A673 (cell line): ENCODE data around the gene TUBB3. TPM values are rescaled to one million over a fixed set of nuclear protein-coding genes. Genes with fewer than 3 reads are reported as not detected.

ENCODE experiments used
- BruUV-seq: library from RNA; stranded (reverse); fragments of 400-500 nt; replicated peaks from 2 replicates; lab custom pipeline; 2021; lab: Mats Ljungman, UMichigan
- CTCF ChIA-PET: fragments of 300-600 bp; sonication (Branson Sonifier 250); formaldehyde crosslinking; loops from one replicate; lab custom pipeline; 2022; ENCODE audit warnings: antibody characterized with exemption; lab: Charles Lee
- POLR2A ChIA-PET: fragments of 300-600 bp; sonication (Branson Sonifier 250); formaldehyde crosslinking; loops from one replicate; lab custom pipeline; 2022; ENCODE audit warnings: antibody characterized with exemption; ENCODE audit not compliant: low non-redundant PET; lab: Charles Lee
- DNase-seq: peaks from one replicate; pipeline ENCODE4 v3.0.0-alpha.2; 2015; ENCODE audit warnings: low spot score
- H3K27ac ChIP-seq: fragments of 200-600 bp; sonication (generic); 2 replicates; pipeline ENCODE4 v1.5.1; 2016; ENCODE audit warnings: mixed run types, low read depth, mild to moderate bottlenecking, mixed read lengths, antibody characterized with exemption, low read length; ENCODE audit not compliant: poor library complexity, severe bottlenecking
- H3K27me3 ChIP-seq: fragments of 200-600 bp; sonication (generic); replicated peaks from 2 replicates; pipeline ENCODE4 v1.6.1; 2017; ENCODE audit warnings: mixed run types, low read depth, mild to moderate bottlenecking, mixed read lengths, antibody characterized with exemption, low read length; ENCODE audit not compliant: insufficient read depth, poor library complexity
- H3K36me3 ChIP-seq: fragments of 200-600 bp; sonication (generic); 2 replicates; pipeline ENCODE4 v1.6.1; 2016; ENCODE audit warnings: mixed run types, mild to moderate bottlenecking, mixed read lengths, antibody characterized with exemption, low read length; ENCODE audit not compliant: insufficient read depth, poor library complexity, severe bottlenecking
- H3K4me1 ChIP-seq: fragments of 200-600 bp; sonication (generic); 2 replicates; pipeline ENCODE4 v1.6.1; 2017; ENCODE audit warnings: mixed run types, mild to moderate bottlenecking, mixed read lengths, antibody characterized with exemption, low read length; ENCODE audit not compliant: insufficient read depth, poor library complexity, severe bottlenecking
- H3K4me3 ChIP-seq: fragments of 200-600 bp; sonication (generic); 2 replicates; pipeline ENCODE4 v1.5.1; 2016; ENCODE audit warnings: low read depth, mixed run types, mild to moderate bottlenecking, mixed read lengths, low read length; ENCODE audit not compliant: poor library complexity, severe bottlenecking
- H3K9me3 ChIP-seq: fragments of 200-600 bp; sonication (generic); 2 replicates; pipeline ENCODE4 v1.6.1; 2016; ENCODE audit warnings: mixed run types, low read depth, mild to moderate bottlenecking, mixed read lengths, antibody characterized with exemption, low read length; ENCODE audit not compliant: poor library complexity, severe bottlenecking
- CTCF ChIP-seq: fragments of 300-800, 200-600 bp; sonication (generic); conservative IDR thresholded peaks from 2 replicates; pipeline ENCODE4 v1.5.1; 2017; ENCODE audit warnings: low read depth, mild to moderate bottlenecking, antibody characterized with exemption, low read length, moderate library complexity, mixed read lengths
- EZH2 ChIP-seq: fragments of 200-600 bp; sonication (generic); IDR thresholded peaks from 2 replicates; pipeline ENCODE4 v1.6.1; 2017; ENCODE audit warnings: borderline replicate concordance, low read depth, mild to moderate bottlenecking, mixed read lengths, antibody characterized with exemption, low read length; ENCODE audit not compliant: poor library complexity, severe bottlenecking
- intact Hi-C: fragments of 100-400 bp; cut with micrococcal nuclease; formaldehyde crosslinking; loops from one replicate; pipeline ENCODE4 v1.10.0; 2022; ENCODE audit not compliant: unreplicated experiment
- total RNA-seq: library from RNA; stranded (reverse); gene quantifications from 2 replicates; pipeline ENCODE4 v1.2.3, GENCODE V29; 2021

Gene TUBB3
- total RNA-seq, 1 experiment from 2014 or later, result 297 TPM

GRCh38 chr16:89974870-89975269, 51.7 kb downstream of the TUBB3 start:
- Histone ChIP-seq H3K27ac (no peak overlapping the region), H3K36me3 (peaks cover 23% of the 10 kb centered on the region), H3K4me1 (peaks cover 18% of the 10 kb centered on the region), H3K4me3 (no peak overlapping the region), H3K9me3 (no peaks in the 10 kb centered on the region), H3K27me3 (no peaks in the 10 kb centered on the region)
- no peak for DNase-seq
- BruUV-seq, result TSS peak; percentile 16
- TF ChIP-seq CTCF, result no peak
- TF ChIP-seq EZH2, result no peak
- CTCF ChIA-PET, result no interaction called here
- POLR2A ChIA-PET, result no interaction called here
- intact Hi-C loops, result no loop called here

GRCh38 chr16:89981414-89981813, 58.3 kb downstream of the TUBB3 start:
- Histone ChIP-seq H3K4me3 (no peak overlapping the region), H3K27me3 (no peaks in the 10 kb centered on the region), H3K4me1 (no peaks in the 10 kb centered on the region), H3K36me3 (peaks cover 78% of the 10 kb centered on the region), H3K9me3 (no peaks in the 10 kb centered on the region), H3K27ac (no peak overlapping the region)
- intact Hi-C loops, result no loop called here
- TF ChIP-seq EZH2 (no peak), CTCF (no peak)
- CTCF ChIA-PET, result no interaction called here
- POLR2A ChIA-PET, result interaction anchor here (0.6 kb wide), 1 partner anchor 248 kb away, joined by 3 read pairs; no protein-coding TSS in a partner anchor
- no peak for DNase-seq
- no TSS peak for BruUV-seq

- ChIA-PET CTCF (no interaction called here), POLR2A (no interaction called here)
- no peak for DNase-seq
- Histone ChIP-seq H3K27me3 (no peaks in the 10 kb centered on the region), H3K36me3 (peaks cover 87% of the 10 kb centered on the region), H3K27ac (no peak overlapping the region), H3K4me1 (no peaks in the 10 kb centered on the region), H3K4me3 (no peak overlapping the region), H3K9me3 (no peaks in the 10 kb centered on the region)
- TF ChIP-seq EZH2 (no peak), CTCF (no peak)
- intact Hi-C loops, result no loop called here
- BruUV-seq, result no TSS peak
These were observed 59.2 kb downstream of the TUBB3 start for GRCh38 chr16:89982318-89982717.
